GM19452 (cell line): Measurements from ENCODE around the gene CENPX.

Experiments
- ATAC-seq: cut with Tn5 transposase; IDR thresholded peaks from one replicate; pipeline ENCODE4 v1.9.1; 2021; ENCODE audit not compliant: unreplicated experiment

Gene CENPX

DNA sequence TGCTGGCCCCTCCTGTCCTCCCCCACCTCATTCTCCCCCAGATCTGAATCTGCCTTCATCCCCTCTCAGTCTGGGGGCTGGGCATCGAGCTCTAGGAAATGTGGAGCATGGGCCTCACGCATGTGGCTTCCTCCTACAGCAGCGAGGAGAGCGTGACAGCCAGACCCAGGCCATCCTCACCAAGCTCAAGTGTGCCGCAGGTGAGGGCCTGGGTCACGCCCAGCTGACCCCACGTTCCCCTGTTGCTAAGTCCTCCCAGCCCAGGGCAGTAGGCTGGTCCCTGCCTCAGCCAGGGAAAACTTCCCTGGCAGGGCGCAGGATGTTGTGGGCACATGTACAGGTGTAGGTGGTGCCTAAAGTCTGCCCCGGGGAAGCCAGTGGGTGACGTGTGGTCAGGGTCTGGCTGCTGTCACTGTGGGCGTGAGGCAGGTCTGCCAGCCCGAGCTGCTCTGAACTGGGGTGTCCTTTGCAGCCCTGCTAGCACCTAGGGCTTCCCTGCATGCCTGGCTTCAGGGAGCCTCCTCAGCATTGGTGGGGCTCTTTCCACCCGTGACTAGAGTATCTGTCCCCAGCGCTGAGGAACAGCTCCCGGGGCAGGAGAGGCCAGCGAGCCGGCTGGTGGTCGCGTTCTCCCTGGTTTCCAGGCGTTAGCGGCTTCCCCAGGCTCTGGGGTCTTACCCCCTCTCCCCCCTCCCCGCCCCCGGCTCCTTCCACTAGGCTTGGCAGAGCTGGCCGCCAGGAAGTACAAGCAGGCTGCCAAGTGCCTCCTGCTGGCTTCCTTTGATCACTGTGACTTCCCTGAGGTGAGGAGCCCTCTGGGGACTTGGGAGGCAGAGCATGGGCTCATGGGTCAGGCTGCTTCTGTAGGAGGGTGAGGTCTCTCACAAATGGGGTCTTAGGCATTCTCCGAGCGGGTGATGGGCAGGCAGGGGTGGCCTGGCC is 32.6 kb upstream of the CENPX start:
- ATAC-seq: no peak

- no peak for ATAC-seq
Observed at GRCh38 chr17:82054351-82055022, 31.8 kb upstream of the CENPX start.

- ATAC-seq: no peak
Observed at GRCh38 chr17:82053556-82054263, 31.0 kb upstream of the CENPX start.

- no peak for ATAC-seq
Observed at GRCh38 chr17:82053130-82053529, 30.5 kb upstream of the CENPX start.

- ATAC-seq: no peak
Observed at GRCh38 chr17:82052638-82053059, 30.0 kb upstream of the CENPX start.

- peak; percentile 62 for ATAC-seq
Observed at GRCh38 chr17:82051776-82052637, 29.3 kb upstream of the CENPX start, which contains the start of the genes GPS1 and RFNG. Gene GPS1, plus strand, starts transcription at chr17:82051898. Its CDS starts 34 bp downstream, at chr17:82051932. Gene RFNG, minus strand, starts transcription at chr17:82051811. Its CDS starts 45 bp downstream, at chr17:82051766.

- peak; percentile 8 for ATAC-seq
Observed at GRCh38 chr17:82050761-82051641, 28.3 kb upstream of the CENPX start.

DNA sequence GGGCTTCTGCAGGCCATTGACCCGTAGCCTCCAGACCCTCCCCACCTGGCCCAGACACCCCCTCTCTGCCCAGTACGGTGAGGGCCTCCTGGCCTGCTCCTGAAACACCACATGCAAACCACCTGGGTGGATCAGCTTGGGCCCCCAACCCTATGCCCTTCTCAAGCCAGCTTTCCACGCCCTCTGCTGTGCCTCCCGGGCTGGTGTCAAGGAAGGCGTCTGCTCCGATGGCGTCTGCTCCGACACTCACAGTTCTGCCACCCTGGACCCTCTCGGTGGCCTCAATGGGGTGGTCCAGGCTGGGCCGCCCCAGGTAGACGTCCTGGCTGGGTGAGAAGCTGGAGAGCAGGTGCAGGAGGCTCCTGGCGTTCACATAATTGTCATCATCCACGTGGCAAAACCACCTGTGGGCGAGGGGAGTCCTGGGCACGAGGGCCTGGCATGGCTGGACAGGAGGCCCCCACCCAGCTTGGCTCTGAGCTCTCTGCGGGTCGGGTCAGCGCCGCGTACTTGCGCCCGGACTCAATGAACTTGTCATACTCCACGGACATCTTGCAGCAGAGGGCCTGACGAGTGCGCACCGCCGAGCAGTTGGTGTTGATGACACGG is 27.6 kb upstream of the CENPX start:
- ATAC-seq: no peak

DNA sequence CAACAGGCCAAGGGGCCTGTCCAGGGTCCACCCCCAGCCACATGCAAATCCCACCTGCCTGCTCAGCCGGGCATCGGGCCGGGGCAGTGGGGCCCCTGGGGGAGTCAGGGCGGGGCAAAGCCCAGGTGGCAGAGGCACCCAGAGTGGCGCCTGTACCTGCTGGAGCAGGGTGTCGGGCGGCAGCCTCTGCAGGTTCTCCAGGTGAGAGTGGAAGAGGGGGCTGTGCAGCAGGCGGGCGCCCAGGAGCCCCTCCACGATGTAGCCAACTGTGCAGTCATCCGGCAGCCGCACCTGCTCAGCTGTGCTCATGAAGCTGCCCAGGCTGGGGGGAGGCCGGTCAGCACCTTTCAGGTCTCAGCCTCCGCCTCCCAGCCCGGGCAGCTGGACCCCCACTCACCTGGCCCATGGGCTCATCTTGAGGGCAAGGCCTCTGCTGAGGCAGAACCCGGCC is 26.9 kb upstream of the CENPX start:
- no peak for ATAC-seq

DNA sequence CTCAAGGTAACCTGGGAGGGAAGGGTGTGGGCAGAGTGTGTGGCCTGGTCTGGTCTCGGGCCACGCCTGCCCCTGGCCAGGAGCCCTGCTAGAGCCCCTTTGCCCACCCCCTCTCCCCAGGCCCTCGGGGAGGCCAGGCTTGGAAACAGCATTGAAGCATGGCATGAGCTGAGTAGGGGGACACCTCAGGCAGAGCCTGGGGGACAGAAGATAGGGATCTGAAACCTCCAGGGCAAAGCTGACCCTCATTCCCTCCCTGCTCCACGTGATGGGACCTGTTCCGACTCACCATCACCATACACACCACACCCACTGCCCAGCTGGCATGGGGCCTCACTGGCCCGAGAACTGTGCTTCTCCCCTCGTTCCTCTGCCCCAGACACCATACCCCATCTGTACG is 26.4 kb upstream of the CENPX start:
- ATAC-seq: no peak

DNA sequence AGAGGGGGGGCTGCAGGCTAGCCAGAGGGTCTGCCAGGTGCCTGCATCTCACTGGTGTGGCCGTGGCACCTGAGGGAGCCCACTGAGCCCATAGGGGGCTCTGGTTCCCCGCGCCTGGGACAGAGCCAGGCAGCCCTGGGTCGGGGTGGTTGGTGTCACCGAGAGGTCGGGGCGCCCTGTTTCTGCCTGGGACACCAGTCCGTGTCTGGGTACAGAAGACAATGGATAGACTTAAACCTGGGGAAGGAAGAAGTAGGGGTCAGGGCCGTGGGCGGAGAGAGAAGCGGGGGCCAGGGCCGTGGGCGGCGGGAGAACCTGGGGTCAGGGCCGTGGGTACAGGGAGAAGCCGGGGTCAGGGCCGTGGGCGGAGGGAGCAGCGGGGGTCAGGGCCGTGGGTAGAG is 25.9 kb upstream of the CENPX start:
- ATAC-seq: no peak

DNA sequence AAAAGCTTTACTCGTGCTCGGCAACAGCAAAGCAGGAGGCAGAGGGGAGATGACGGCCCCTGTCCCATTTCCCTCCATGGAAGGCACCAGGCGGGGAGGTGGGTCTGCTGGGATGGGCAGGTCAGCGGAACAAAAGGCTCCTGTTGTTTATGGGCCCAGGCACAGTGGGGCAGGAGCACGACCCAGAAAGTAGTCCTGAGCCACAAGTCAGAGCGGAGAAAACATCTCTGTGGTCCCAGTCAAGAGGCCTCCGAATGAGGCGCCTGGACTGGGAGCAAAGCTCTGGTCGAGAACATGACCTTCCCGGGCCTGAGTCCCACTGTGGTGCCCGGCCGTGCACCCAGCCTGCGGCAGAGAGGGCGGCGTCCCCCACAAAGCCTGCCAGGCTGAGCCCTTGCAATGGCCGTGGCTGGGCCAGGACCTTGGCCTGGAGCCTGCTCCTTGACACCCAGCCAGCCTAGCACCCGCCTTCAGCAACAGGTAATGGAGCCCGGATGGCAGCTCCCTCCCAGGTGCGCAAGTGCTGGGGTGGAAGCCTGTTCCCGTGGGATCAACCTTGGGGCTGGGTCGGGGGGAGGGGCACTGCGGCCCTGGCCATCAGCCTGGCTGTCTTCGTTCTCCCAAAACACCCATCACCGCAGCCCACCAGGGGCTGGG is 25.4 kb upstream of the CENPX start:
- no peak for ATAC-seq

- ATAC-seq: no peak
Observed at GRCh38 chr17:82047379-82047778, 24.7 kb upstream of the CENPX start.

GRCh38 chr17:82046903-82047302 is 24.2 kb upstream of the CENPX start:
- ATAC-seq: no peak

GRCh38 chr17:82045936-82046484 is 23.3 kb upstream of the CENPX start:
- no peak for ATAC-seq

GRCh38 chr17:82043507-82043906 is 20.8 kb upstream of the CENPX start:
- ATAC-seq: no peak

- ATAC-seq: no peak
Observed at GRCh38 chr17:82042649-82043048, 20.0 kb upstream of the CENPX start.

GRCh38 chr17:82041144-82041814 is 18.6 kb upstream of the CENPX start:
- no peak for ATAC-seq
